ENCODE measurements around the gene TPM2. TPM values are rescaled to one million over a fixed set of nuclear protein-coding genes. Genes with fewer than 3 reads are reported as not detected.

Gene TPM2
- polyA plus RNA-seq, 1 donor: 10,018 TPM

Other genes starting within 250 kb of the TPM2 start
- gene RUSC2, start 199.8 kb downstream of the TPM2 start, polyA plus RNA-seq (ENCODE audit: insufficient read length): 78.9 TPM
- 51.2 TPM for gene TESK1, start 84.7 kb downstream of the TPM2 start, polyA plus RNA-seq (ENCODE audit: insufficient read length)
- gene CD72, start 71.5 kb downstream of the TPM2 start, polyA plus RNA-seq (ENCODE audit: insufficient read length): 2.6 TPM
- not detected for gene SIT1, start 39.0 kb downstream of the TPM2 start, polyA plus RNA-seq (ENCODE audit: insufficient read length)
- not detected for gene RMRP, start 31.9 kb downstream of the TPM2 start, polyA plus RNA-seq (ENCODE audit: insufficient read length)
- gene CCDC107, start 31.6 kb downstream of the TPM2 start, polyA plus RNA-seq (ENCODE audit: insufficient read length): 21.0 TPM
- gene ARHGEF39, start 24.7 kb downstream of the TPM2 start, polyA plus RNA-seq (ENCODE audit: insufficient read length): 5.6 TPM
- 0.50 TPM for gene CA9, start 16.0 kb downstream of the TPM2 start, polyA plus RNA-seq (ENCODE audit: insufficient read length)
- gene TLN1, start 42.3 kb upstream of the TPM2 start, polyA plus RNA-seq (ENCODE audit: insufficient read length): 117 TPM
- 25.6 TPM for gene CREB3, start 42.7 kb upstream of the TPM2 start, polyA plus RNA-seq (ENCODE audit: insufficient read length)
- 62.5 TPM for gene GBA2, start 59.3 kb upstream of the TPM2 start, polyA plus RNA-seq (ENCODE audit: insufficient read length)
- 20.8 TPM for gene RGP1, start 59.4 kb upstream of the TPM2 start, polyA plus RNA-seq (ENCODE audit: insufficient read length)
- not detected for gene MSMP, start 64.4 kb upstream of the TPM2 start, polyA plus RNA-seq (ENCODE audit: insufficient read length)
- 20.4 TPM for gene NPR2, start 101.7 kb upstream of the TPM2 start, polyA plus RNA-seq (ENCODE audit: insufficient read length)
- 1.7 TPM for gene SPAG8, start 122.3 kb upstream of the TPM2 start, polyA plus RNA-seq (ENCODE audit: insufficient read length)
- 30.4 TPM for gene HINT2, start 125.1 kb upstream of the TPM2 start, polyA plus RNA-seq (ENCODE audit: insufficient read length)
- 0.35 TPM for gene FAM221B, start 138.8 kb upstream of the TPM2 start, polyA plus RNA-seq (ENCODE audit: insufficient read length)
- 26.9 TPM for gene TMEM8B, start 139.3 kb upstream of the TPM2 start, polyA plus RNA-seq (ENCODE audit: insufficient read length)
- not detected for gene OR13J1, start 180.5 kb upstream of the TPM2 start, polyA plus RNA-seq (ENCODE audit: insufficient read length)
- 0.83 TPM for gene HRCT1, start 216.3 kb upstream of the TPM2 start, polyA plus RNA-seq (ENCODE audit: insufficient read length)
- gene SPAAR, start 219.6 kb upstream of the TPM2 start, polyA plus RNA-seq (ENCODE audit: insufficient read length): 2.3 TPM

Data from hindlimb muscle (tissue), 1 donor.